Activated naive CD8-positive, alpha-beta T cell treated with anti-CD3 and anti-CD28 coated beads, Interleukin-2, amount 10 ng/mL, durations not matched to agents 7 days and 5 days (primary cell): ENCODE measurements around the gene ZACN. TPM values are rescaled to one million over a fixed set of nuclear protein-coding genes. Genes with fewer than 3 reads are reported as not detected.

ENCODE experiments used
- ATAC-seq: fragments of 150-1000 bp; cut with Tn5 transposase; one replicate; pipeline ENCODE4 v1.10.0; 2021; ENCODE audit warnings: low read depth, moderate library complexity
- POLR2A ChIA-PET: fragments of 350-600 bp; sonication (Branson Sonifier 250); formaldehyde crosslinking; loops from one replicate; lab custom pipeline; 2021; ENCODE audit warnings: antibody characterized with exemption; lab: Charles Lee
- DNase-seq: peaks from one replicate; pipeline ENCODE4 v3.0.0; 2021
- H3K27ac Mint-ChIP-seq: one replicate; pipeline ENCODE4 v1.8.0; 2022; ENCODE audit warnings: mild to moderate bottlenecking, mixed read lengths
- H3K27me3 Mint-ChIP-seq: one replicate; pipeline ENCODE4 v1.8.0; 2022; ENCODE audit warnings: mild to moderate bottlenecking, moderate library complexity, mixed read lengths
- H3K36me3 Mint-ChIP-seq: one replicate; pipeline ENCODE4 v1.8.0; 2021; ENCODE audit warnings: mild to moderate bottlenecking, mixed read lengths
- H3K4me1 Mint-ChIP-seq: one replicate; pipeline ENCODE4 v1.8.0; 2021; ENCODE audit warnings: mixed read lengths
- H3K4me3 Mint-ChIP-seq: one replicate; pipeline ENCODE4 v1.8.0; 2022; ENCODE audit warnings: mild to moderate bottlenecking, moderate library complexity, mixed read lengths
- H3K9me3 Mint-ChIP-seq: one replicate; pipeline ENCODE4 v1.8.0; 2021; ENCODE audit warnings: mixed read lengths
- total RNA-seq, 2 experiments: library from RNA; stranded (reverse); gene quantifications; one replicate each; pipeline ENCODE4 v1.2.3, GENCODE V29; 2021

ZACN gene
- total RNA-seq, 2 experiments from 2014 or later: not detected

DNA sequence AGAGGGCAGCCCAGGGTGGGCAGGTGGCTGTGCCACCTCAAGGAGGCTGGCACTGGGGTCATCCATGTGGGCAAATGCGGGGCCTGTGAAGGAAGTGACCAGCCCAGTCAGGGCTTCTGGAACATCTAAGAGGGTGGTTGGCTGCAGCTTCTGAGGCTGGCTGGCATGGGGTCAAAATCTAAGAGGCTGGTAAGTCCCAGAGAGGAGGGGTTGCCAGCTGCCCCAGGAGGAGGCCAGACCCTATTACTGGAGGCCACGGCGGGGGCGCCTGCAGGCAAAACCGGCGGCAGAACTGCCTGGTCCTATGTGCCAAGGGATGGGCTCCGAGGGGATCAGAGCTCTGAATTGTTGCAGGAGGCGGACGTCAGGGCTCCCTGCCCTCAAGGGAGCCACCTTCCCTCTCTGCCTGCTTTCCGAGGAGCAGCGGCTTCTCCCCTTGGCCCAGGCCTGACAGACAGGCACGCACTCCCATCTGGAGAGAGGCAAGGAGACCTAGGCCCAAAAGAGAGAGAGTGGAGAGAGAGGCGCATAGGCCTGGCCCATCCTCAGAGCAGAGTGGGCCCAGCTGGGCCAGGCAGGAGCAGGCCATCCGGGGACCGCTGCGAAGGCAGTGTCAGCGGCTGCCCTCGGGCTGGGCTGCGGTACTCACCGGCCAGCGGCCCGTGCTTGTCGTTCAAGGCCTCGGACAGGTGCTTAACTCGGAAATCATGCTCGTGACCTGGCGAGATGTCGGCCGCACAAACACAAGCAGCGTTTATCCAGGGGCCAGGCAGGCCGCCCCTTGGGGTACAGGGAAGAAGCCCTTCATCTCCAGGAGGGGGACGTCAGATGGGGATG, 10.9 kb downstream of the ZACN start:
- no peak overlapping the region for H3K27ac Mint-ChIP-seq
- DNase-seq (no peak), ATAC-seq (no peak)
- H3K4me1 Mint-ChIP-seq: no peaks in the 10 kb centered on the region
- POLR2A ChIA-PET: interaction anchor here (0.6 kb wide), 1 partner anchor 399 kb away, joined by 4 read pairs; no protein-coding TSS in a partner anchor
- no peaks in the 10 kb centered on the region for H3K9me3 Mint-ChIP-seq
- no peaks in the 10 kb centered on the region for H3K27me3 Mint-ChIP-seq
- H3K36me3 Mint-ChIP-seq: peaks cover 5% of the 10 kb centered on the region
- H3K4me3 Mint-ChIP-seq: no peak overlapping the region

DNA sequence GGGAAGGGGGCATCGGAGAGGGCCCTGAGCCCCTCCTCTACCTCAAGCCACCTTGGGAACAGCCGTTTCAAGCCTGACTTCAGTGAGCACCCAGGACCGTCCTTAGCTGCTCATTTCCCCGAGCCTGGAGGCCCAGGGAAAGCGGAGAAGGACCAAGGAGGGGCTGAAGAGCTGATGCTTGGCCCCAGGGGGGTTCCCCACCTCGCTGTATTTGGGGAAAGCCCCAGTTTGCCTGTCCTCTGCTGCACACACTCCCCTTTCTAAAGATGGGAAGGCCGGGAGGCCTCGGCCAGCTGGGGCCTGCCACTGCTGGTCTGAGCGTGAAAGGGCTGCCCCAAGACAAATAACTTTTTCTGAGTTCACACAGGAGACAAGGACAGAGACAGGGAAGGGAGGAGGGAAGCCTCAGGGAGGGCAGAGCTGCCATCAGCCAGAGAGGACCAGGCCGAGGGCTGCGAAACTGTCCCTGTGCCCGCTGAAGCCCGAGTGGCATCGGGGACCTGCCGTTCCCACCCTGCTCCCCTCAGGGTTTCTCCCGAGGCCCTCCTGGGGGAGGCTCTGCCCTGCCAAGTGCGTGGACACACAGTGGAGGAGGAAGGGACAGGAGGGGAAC, 11.6 kb downstream of the ZACN start:
- Mint-ChIP-seq H3K9me3 (no peaks in the 10 kb centered on the region), H3K4me3 (no peak overlapping the region), H3K27ac (no peak overlapping the region), H3K36me3 (peaks cover 7% of the 10 kb centered on the region), H3K4me1 (peaks cover under 1% of the 10 kb centered on the region), H3K27me3 (no peaks in the 10 kb centered on the region)
- DNase-seq (no peak), ATAC-seq (no peak)
- POLR2A ChIA-PET: interaction anchor here (0.6 kb wide), 1 partner anchor 399 kb away, joined by 4 read pairs; no protein-coding TSS in a partner anchor

DNA sequence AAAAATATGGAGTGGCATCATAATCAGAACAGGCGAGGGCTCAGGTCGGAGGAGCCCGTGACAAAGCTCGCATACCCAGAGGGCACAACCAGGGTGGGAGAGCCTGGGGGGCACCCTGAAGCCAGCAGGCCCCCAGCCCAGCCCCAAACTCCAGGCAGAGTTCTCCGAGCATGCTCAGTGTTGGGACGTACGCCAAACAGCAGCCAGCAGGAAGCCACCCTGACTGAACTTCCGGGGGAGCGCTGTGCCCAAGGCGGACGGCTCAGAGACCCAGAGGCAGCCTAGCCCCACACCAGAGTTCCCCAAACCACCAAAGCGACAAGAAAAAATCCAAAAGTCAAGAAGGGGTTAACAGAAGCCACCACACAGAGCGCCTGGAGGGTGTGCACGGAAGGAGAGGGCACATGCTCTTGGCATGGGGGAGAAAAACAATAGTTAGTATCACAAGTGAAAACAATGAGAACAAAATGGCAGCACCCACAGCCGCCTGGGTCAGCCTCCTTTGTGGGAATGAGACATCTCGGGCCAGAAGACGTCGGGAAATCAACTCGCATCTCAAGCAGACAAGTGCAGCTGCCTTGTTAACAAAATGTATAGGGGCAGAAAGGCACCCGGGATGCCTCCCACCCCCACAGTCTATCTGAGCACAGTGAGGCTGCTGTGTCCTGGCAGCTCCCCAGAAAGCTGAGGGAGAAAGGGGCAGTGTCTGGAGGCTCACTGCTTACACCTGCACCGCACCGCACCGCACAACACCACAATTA, 12.7 kb downstream of the ZACN start:
- H3K9me3 Mint-ChIP-seq: no peaks in the 10 kb centered on the region
- POLR2A ChIA-PET: no interaction called here
- H3K4me1 Mint-ChIP-seq: peaks cover 4% of the 10 kb centered on the region
- H3K4me3 Mint-ChIP-seq: peak overlapping the region; percentile 50
- H3K27ac Mint-ChIP-seq: peak overlapping the region; percentile 87
- peaks cover 11% of the 10 kb centered on the region for H3K36me3 Mint-ChIP-seq
- no peak for DNase-seq
- peak; percentile 37 for ATAC-seq
- H3K27me3 Mint-ChIP-seq: no peaks in the 10 kb centered on the region

DNA sequence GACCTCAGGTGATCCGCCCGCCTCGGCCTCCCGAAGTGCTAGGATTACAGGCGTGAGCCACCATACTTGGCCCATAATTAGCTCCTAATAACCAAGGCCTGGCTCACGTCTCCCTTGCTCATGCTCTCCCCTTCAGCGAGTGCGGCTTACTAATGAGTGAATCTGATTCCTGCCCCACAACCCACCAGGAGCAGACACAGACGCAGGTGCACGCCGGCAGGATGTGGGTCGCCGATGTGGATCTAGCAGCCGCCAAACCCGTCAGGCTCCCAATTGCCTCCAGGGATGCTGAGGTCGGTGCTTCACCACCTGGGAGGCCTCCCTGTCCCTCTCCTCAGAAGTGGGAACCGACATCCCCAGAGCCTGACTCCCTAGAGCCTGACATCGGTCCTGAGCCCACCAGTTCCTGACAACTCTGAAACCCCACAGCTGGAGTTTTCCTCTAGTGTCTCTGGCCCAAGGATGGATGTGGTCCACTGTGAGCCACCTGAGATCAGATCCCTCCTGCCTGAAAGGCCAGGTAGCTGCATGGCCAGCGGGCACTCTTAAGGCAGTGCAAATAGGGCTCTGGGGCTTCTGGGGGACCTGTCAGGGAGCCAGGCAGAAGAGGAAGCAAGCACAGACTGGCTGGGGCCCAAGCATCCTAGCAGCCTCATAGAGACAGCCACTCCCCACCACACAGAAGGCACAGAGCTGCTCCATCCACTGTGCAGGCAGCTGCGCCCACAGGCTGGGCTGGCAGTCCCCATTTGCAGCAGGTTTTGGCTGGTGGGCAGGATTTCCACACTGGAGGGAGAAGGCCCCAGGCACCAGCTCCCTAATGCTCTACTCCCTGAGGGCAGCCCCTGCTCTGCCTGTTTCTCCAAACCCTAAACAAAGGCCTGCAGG, 13.8 kb downstream of the ZACN start:
- POLR2A ChIA-PET: interaction anchor here (0.8 to 1.1 kb wide), 2 partner anchors 13 to 195 kb away, joined by 3 read pairs; no protein-coding TSS in a partner anchor
- H3K36me3 Mint-ChIP-seq: peaks cover 13% of the 10 kb centered on the region

DNA sequence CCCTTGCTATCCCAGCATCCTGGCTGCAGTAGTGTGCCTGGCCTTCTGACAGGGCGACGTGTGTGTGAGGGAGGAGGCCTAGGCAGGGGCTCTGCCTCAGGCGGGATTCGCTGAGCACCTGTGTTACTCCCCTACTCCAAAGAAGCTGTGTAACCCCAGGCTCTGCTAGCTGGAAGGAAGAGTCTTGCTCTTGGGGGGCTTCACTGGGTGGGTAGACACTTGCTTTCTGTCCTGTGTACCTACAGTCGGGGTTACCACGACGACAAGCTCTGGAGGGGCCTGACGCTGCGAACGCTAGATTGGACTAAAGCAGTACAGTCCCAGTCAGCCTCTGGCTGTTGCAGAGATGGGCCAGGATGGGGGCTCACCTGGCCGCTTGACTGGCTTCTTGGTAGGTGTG, 15.1 kb downstream of the ZACN start:
- no peak for ATAC-seq
- POLR2A ChIA-PET: no interaction called here

More for the DNA sequence above, 13.8 kb downstream of the ZACN start:
- no peak for DNase-seq
- no peaks in the 10 kb centered on the region for H3K27me3 Mint-ChIP-seq
- H3K4me1 Mint-ChIP-seq: peaks cover 4% of the 10 kb centered on the region
- H3K9me3 Mint-ChIP-seq: no peaks in the 10 kb centered on the region
- H3K4me3 Mint-ChIP-seq: no peak overlapping the region
- ATAC-seq: no peak
- H3K27ac Mint-ChIP-seq: no peak overlapping the region

DNA sequence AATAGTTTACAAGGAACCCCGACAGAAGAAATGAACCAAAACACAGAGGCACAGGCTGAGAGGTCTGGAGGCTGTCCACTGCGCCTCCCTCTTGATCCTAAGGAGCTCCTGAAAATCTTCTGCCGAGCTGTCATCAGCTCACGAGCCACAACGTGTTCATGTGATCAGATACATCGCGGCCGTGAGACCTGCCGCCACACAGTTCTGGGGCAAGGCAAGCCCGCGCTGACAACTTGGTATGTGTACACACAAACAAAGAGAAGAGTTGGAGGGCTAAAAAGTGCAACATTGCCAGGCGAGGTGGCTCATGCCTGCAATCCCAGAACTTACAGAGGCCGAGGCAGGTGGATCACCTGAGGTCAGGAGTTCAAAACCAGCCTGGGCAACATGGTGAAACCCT, 17.0 kb downstream of the ZACN start:
- H3K27me3 Mint-ChIP-seq: no peaks in the 10 kb centered on the region
- H3K36me3 Mint-ChIP-seq: peaks cover 16% of the 10 kb centered on the region
- POLR2A ChIA-PET: interaction anchor here (0.6 kb wide), 1 partner anchor 40 kb away, joined by 6 read pairs; no protein-coding TSS in a partner anchor
- H3K9me3 Mint-ChIP-seq: no peaks in the 10 kb centered on the region
- H3K27ac Mint-ChIP-seq: no peak overlapping the region
- H3K4me3 Mint-ChIP-seq: no peak overlapping the region
- H3K4me1 Mint-ChIP-seq: peaks cover 7% of the 10 kb centered on the region
- ATAC-seq (no peak), DNase-seq (no peak)

More for the DNA sequence above, 15.1 kb downstream of the ZACN start:
- peaks cover 4% of the 10 kb centered on the region for H3K4me1 Mint-ChIP-seq
- no peaks in the 10 kb centered on the region for H3K9me3 Mint-ChIP-seq
- peaks cover 13% of the 10 kb centered on the region for H3K36me3 Mint-ChIP-seq
- no peaks in the 10 kb centered on the region for H3K27me3 Mint-ChIP-seq
- H3K27ac Mint-ChIP-seq: no peak overlapping the region
- H3K4me3 Mint-ChIP-seq: no peak overlapping the region
- DNase-seq: no peak

DNA sequence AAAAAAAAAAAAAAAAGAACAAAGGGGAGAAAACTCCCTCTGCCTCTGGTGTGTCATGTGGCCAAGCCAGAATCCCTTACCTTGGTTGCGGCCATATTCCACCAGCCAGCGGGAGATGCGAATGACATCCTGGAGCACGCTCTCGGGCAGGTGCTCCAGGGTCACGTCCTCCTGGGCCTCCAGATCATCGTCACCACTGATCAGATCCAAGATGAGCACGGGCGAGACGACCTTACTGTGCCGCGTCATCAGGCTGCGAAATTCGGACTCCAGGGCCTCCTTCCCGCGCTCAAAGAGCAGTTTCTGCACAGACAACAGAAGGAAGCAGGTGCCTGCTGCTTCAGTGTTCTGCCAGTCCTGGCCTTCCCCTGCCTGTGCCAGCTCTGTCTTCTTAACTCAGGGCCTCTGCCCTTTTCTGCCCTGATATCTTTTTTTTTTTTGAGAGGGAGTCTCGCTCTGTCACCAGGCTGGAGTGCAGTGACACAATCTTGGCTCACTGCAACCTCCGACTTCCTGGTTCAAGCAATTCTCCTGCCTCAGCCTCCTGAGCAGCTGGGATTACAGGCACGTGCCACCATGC, 18.8 kb downstream of the ZACN start:
- POLR2A ChIA-PET: no interaction called here
- Mint-ChIP-seq H3K36me3 (peaks cover 19% of the 10 kb centered on the region), H3K4me1 (peaks cover 15% of the 10 kb centered on the region), H3K27ac (no peak overlapping the region), H3K9me3 (no peaks in the 10 kb centered on the region), H3K4me3 (no peak overlapping the region), H3K27me3 (no peaks in the 10 kb centered on the region)
- ATAC-seq: no peak
- DNase-seq: no peak

DNA sequence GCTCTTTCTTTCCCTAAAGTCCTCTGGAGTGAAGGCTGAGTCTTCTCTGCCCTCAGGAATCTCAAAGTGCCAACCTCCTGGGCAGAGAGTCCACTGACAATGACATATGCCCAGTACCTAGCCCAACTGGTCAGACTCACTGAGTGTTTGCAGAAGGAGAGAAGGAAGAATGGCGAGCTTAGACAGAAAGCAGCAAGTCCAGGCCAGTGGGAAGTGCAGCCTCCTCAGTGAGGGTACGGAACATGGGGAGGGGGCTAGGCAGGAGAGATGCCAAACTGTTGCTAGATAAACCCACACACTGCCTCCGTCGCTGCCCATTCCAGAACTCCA, 23.9 kb downstream of the ZACN start:
- Mint-ChIP-seq H3K4me3 (peak overlapping the region; percentile 99), H3K36me3 (peaks cover 11% of the 10 kb centered on the region), H3K27ac (peak overlapping the region; percentile 98), H3K9me3 (no peaks in the 10 kb centered on the region), H3K4me1 (peaks cover 16% of the 10 kb centered on the region), H3K27me3 (no peaks in the 10 kb centered on the region)
- POLR2A ChIA-PET: interaction anchor here (0.7 to 1.9 kb wide), 13 partner anchors 8 to 179 kb away, joined by 3 to 18 read pairs (median 3); no protein-coding TSS in a partner anchor
- DNase-seq (no peak), ATAC-seq (no peak)

DNA sequence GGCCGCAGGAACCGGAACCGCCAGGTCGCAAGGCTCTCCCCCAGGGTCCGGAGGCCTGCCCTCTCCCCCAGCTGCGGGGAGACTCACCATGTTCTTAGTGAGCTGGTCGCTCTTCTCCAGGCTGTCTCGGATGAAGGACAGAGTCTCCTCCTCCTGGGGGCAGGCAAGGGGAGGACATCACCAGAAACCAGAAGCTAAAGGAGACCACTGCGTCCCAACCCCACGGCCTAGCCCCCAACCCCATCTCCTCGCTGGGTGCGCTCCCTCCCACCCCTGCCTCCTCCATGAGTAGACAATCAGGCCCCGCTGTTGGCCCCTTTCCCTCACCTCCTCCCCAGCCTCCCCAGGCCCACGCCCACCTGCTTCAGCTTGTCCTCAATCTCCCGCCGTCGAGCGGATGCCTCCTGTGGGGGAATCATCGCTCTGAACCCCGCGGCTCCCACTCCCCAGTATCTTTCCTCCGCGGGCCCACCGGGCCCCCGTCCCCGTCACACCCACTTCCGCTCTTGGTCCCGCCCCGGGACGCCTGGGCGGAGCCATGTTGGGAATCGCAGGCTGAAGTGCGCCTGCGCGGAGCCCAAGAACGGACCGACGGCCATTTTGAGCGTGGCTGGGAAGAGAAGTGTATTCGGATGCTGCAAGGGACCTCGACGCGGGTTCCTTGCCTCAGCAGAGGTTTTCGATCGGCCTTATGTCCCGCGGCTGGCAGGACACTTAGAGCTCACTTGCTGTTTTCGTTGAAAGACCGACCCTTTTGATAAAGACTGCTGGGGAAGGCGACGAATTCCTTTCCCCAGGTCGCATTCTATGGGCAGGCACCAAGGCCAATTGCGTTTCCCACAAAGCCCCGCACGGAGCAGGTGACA, 24.5 kb downstream of the ZACN start, which contains the start of gene EXOC7:
EXOC7 (minus strand) TSS at position 514 of the 866 bp plus-strand sequence; CDS start at position 419, 95 bp downstream.
- peaks cover 16% of the 10 kb centered on the region for H3K4me1 Mint-ChIP-seq
- DNase-seq (peak; percentile 98), ATAC-seq (peak; percentile 88)
- no peaks in the 10 kb centered on the region for H3K9me3 Mint-ChIP-seq
- POLR2A ChIA-PET: interaction anchor here (0.6 to 1.9 kb wide), 23 partner anchors 8 to 279 kb away, joined by 3 to 18 read pairs (median 3); partner anchors contain the start of genes ACOX1, PRPSAP1 and TEN1
- H3K4me3 Mint-ChIP-seq: peak within 1 kb of the TSS; percentile 99
- H3K36me3 Mint-ChIP-seq: peaks cover 11% of the 10 kb centered on the region
- no peaks in the 10 kb centered on the region for H3K27me3 Mint-ChIP-seq
- peak within 1 kb of the TSS; percentile 98 for H3K27ac Mint-ChIP-seq

DNA sequence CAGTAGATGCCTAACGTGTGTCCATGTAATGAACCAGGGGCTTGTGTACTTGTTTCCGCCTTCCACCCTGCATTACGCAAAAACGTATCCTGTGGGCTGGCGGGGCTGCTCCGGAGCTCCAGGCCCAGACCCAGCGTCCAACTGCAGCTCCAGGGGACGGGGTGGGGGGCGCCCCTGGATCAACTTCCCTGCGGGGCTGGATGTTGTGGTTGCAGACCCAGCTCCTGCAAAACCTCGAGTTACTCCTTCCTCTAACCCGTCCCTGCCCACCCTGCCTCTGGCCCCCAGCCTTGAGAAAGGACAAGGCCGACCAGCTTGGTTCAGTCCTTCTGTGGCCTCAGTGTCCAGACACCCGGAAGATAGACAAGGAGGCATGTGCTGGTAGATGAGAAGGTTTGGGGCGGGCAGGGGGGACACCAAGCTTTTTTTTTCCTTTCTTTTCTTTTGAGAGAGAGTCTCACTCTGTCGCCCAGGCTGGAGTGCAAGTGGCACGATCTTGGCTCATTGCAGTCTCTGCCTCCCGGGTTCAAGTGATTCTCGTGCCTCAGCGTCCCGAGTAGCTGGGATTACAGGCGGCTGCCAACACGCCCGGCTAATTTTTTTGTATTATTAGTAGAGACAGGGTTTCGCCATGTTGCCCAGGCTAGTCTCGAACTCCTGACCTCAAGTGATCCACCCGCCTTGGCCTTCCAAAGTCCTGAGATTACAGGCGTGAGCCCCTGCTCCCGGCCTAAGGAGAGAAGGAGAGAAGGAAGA, 25.3 kb downstream of the ZACN start:
- POLR2A ChIA-PET: interaction anchor here (0.6 to 1.9 kb wide), 16 partner anchors 24 to 278 kb away, joined by 3 to 18 read pairs (median 4); partner anchors contain the start of genes ACOX1, PRPSAP1 and TEN1
- H3K4me1 Mint-ChIP-seq: peaks cover 16% of the 10 kb centered on the region
- no peak for ATAC-seq
- peak; percentile 56 for DNase-seq
- peaks cover 2% of the 10 kb centered on the region for H3K27me3 Mint-ChIP-seq
- peaks cover 10% of the 10 kb centered on the region for H3K36me3 Mint-ChIP-seq
- H3K27ac Mint-ChIP-seq: peak overlapping the region; percentile 98
- H3K9me3 Mint-ChIP-seq: no peaks in the 10 kb centered on the region
- peak overlapping the region; percentile 99 for H3K4me3 Mint-ChIP-seq

DNA sequence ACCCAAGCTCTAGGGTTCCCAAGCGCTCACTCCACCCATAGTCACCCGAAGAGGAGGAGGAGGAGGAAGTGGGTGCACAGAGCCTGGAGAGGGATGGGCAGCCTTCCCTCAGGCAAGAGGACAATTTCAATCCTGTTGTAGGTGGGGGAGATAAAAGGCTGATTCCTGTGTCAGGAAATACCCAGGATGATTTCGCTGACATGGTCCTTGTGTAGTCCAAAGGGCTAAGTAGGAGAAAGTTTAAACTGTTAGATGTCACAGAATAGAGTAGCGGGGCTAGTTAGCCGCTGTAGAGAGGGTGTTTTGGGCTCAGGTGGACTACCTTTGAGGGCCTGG, 25.9 kb downstream of the ZACN start:
- Mint-ChIP-seq H3K36me3 (peaks cover 9% of the 10 kb centered on the region), H3K4me1 (peaks cover 16% of the 10 kb centered on the region), H3K27ac (peak overlapping the region; percentile 63), H3K4me3 (peak overlapping the region; percentile 99), H3K27me3 (peaks cover 2% of the 10 kb centered on the region), H3K9me3 (no peaks in the 10 kb centered on the region)
- DNase-seq (no peak), ATAC-seq (no peak)
- POLR2A ChIA-PET: interaction anchor here (0.6 to 1.7 kb wide), 4 partner anchors 25 to 121 kb away, joined by 3 to 6 read pairs (median 4); no protein-coding TSS in a partner anchor
